Adipose tissue (tissue), 3 donors: ENCODE measurements around the gene ARHGEF17. TPM values are rescaled to one million over a fixed set of nuclear protein-coding genes. Genes with fewer than 3 reads are reported as not detected.

Source experiments
- H3K27ac ChIP-seq: one replicate; pipeline ENCODE4 v1.5.1; 2013; ENCODE audit warnings: low read depth, low read length
- WGBS, 3 donors: extraction: QIAGEN DNeasy Blood & Tissue Kit; methylation state at CpG; one replicate each; pipeline ENCODE4 v1.1.7; 2013; 5-methylcytosine and 5-hydroxymethylcytosine counted together
- polyA plus RNA-seq, 3 donors: library from polyadenylated mRNA; stranded (reverse); fragments of 200-250 nt; gene quantifications; one replicate each; pipeline ENCODE4 v1.2.3, GENCODE V29; 2013
- donor health status: healthy with polysubstance abuse.
- donor health status: Bipolar disorder and iron deficiency.
- donor health status: healthy.

The ARHGEF17 gene
- polyA plus RNA-seq, 3 donors: 11.1 to 35.5 (median 31.2) TPM

DNA sequence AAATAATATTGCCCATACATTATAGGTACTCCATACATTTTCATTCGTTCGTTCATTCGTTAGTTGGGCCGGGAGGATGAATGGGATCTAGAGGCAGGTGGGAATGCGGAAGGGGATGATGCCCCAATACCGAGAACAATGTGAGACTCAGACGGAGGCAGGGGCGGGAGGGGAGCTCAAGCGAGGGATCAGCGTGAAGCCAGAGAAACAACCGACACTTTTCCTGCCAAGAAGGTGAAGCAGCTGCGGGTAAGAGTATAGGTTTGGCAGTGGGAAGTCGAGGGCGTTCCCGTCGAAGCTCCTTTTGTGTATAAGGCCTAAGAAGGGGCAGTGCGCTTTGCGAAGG lies 1.1 kb upstream of the ARHGEF17 start:
- WGBS, 3 donors: 13 to 18% (median 14%) methylated on average over 18 of the region's 18 CpGs
- H3K27ac ChIP-seq: no peak overlapping the region

DNA sequence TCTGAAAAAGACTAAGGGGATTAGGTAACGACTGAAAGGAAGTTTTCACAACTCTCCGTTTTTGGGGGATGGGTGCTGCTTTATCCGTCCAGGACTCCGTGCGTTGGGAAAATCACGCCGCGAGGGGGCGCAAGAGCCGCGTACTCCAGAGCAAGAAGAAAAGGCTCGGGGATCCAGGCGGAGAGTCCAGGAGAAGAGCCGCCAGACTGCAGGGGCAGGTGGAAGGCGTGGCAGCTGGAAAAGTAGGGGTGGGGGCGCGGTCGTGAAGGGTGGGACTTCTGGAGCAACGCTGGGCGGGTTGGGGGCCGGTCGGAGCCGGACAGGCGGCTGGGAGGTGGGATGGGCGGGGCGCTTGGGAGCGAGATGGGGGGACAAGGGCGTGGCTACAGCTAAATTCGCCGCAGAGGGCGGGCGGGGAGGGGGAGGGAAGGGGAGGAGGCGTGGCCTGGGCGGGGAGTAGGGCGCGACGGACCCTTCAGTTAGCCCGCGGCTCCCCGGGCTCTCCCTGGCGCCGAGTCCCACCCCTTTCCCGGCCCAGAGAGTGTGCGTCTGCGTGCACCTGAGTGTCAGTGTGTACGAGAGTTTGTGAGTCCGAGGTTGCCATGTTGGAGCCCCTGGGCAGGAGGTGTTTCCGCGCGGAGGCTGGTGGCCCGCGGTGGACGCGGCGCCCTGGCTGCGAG lies 613 bp upstream of the ARHGEF17 start:
- H3K27ac ChIP-seq: no peak overlapping the region
- 0% methylated on average over 33 to 56 of the region's 56 CpGs for WGBS, 3 donors

DNA sequence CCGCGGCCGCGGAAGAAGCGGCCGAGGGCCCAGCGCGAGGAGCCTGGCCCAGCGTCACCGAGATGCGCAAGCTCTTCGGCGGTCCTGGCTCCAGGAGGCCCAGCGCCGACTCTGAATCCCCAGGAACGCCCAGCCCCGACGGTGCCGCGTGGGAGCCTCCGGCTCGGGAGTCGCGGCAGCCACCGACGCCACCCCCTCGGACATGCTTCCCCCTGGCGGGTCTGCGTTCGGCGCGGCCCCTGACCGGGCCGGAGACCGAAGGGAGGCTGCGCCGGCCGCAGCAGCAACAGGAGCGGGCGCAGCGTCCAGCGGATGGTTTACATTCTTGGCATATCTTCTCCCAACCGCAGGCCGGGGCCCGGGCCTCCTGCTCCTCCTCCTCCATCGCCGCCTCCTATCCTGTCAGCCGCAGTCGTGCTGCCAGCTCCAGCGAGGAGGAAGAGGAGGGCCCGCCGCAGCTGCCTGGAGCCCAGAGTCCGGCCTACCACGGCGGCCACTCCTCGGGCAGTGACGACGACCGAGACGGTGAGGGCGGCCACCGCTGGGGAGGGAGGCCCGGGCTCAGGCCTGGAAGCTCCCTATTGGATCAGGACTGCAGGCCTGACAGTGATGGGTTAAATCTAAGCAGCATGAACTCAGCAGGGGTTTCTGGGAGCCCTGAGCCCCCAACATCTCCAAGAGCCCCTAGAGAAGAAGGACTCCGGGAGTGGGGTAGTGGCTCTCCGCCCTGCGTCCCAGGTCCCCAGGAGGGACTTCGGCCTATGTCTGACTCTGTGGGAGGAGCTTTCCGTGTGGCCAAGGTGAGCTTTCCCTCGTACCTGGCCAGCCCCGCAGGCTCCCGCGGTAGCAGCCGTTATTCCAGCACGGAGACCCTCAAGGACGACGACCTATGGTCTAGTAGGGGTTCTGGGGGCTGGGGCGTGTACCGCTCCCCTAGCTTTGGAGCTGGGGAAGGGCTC lies 1.2 kb downstream of the ARHGEF17 start:
- peak overlapping the region; percentile 88 for H3K27ac ChIP-seq
- 7 to 16% (median 8%) methylated on average over 66 to 78 of the region's 78 CpGs for WGBS, 3 donors

DNA sequence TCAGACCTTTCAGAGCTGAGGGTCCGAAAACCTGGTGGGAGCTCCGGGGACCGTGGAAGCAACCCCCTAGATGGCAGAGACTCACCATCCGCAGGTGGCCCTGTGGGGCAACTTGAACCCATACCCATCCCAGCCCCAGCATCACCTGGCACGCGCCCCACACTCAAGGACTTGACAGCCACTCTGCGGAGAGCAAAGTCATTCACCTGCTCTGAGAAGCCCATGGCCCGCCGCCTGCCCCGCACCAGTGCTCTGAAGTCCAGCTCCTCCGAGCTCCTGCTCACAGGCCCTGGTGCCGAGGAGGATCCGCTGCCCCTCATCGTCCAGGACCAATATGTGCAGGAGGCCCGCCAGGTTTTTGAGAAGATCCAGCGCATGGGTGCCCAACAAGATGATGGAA lies 2.0 kb downstream of the ARHGEF17 start:
- 81 to 90% (median 83%) methylated on average over 16 of the region's 16 CpGs for WGBS, 3 donors
- no peak overlapping the region for H3K27ac ChIP-seq

- 72 to 86% (median 82%) methylated on average over 22 of the region's 22 CpGs for WGBS, 3 donors
- no peak overlapping the region for H3K27ac ChIP-seq
These were observed 2.8 kb downstream of the ARHGEF17 start for GRCh38 chr11:73310661-73311393.

- 66 to 83% (median 80%) methylated on average over 18 of the region's 18 CpGs for WGBS, 3 donors
These were observed 3.4 kb downstream of the ARHGEF17 start for GRCh38 chr11:73311394-73311869.

DNA sequence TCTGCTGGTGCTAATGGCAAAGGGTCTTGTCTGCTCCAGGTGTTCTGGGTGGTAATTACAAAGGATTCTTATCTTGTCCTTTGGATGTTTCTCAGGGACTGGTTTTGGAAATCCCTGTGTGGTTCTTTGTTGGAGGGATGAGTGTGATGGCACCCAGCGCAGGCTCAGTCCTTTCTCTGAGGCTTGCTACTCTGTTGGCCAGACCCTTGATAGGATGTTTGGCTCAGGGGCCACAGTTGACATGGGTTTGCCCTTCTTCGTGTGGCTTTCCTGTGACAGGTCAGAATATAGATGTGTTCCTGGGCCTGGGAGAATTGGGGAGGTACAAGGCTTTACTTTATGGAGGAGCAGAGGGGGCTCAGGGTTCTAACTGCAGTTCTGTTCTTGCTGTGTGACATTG lies 4.0 kb downstream of the ARHGEF17 start:
- WGBS, 3 donors: 57 to 76% (median 66%) methylated on average over 2 of the region's 2 CpGs
- H3K27ac ChIP-seq: no peak overlapping the region

More at GRCh38 chr11:73311394-73311869, 3.4 kb downstream of the ARHGEF17 start:
- no peak overlapping the region for H3K27ac ChIP-seq

GRCh38 chr11:73312851-73313327 lies 4.8 kb downstream of the ARHGEF17 start:
- no peak overlapping the region for H3K27ac ChIP-seq
- WGBS, 3 donors: 62 to 76% (median 73%) methylated on average over 6 of the region's 6 CpGs

- peak overlapping the region; percentile 62 for H3K27ac ChIP-seq
- 20 to 60% (median 58%) methylated on average over 1 of the region's 1 CpG for WGBS, 3 donors
These were observed 5.6 kb downstream of the ARHGEF17 start for GRCh38 chr11:73313652-73314051.

DNA sequence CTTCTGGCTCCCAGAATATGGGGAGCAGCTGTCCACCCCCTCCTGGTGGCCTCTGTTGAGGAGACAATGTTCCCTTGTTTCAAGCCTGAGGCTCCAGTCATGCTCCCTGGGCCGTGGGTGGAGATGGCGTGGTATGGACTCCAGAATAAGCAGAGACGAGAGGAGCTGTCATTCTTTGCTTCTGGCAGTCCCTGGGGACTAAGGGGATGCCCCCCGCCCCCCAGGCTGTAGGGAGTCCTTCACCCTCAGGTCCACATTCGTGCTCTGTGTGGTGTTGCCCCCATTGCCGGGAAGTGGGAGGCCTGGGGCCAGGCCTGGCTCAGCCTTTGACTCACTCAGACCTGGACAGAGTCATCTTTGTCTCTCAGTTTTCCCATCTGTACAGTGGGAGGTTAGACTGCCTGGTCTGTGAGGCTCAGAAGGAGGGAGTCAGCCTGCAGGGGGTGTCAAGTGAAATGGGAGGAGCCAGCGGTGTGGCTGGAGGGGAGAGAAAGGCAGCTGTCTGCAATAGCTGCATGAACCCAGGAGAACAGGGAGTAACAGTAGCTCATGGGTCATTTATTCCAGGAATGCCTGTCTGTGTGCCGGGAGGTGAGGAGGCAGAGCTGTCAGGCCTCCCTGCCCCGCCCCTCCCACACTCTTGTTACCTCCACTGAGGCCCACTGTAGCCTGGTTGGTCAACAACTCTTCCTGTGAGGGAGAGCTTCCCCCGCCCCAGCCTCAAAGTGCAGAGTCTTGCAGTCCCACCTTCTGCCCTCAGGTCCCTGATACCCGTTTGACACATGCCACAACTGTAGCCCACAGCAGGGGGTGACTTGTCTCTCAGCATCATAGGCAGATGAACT lies 6.3 kb downstream of the ARHGEF17 start:
- peak overlapping the region; percentile 62 for H3K27ac ChIP-seq
- 51 to 74% (median 55%) methylated on average over 10 to 11 of the region's 11 CpGs for WGBS, 3 donors

DNA sequence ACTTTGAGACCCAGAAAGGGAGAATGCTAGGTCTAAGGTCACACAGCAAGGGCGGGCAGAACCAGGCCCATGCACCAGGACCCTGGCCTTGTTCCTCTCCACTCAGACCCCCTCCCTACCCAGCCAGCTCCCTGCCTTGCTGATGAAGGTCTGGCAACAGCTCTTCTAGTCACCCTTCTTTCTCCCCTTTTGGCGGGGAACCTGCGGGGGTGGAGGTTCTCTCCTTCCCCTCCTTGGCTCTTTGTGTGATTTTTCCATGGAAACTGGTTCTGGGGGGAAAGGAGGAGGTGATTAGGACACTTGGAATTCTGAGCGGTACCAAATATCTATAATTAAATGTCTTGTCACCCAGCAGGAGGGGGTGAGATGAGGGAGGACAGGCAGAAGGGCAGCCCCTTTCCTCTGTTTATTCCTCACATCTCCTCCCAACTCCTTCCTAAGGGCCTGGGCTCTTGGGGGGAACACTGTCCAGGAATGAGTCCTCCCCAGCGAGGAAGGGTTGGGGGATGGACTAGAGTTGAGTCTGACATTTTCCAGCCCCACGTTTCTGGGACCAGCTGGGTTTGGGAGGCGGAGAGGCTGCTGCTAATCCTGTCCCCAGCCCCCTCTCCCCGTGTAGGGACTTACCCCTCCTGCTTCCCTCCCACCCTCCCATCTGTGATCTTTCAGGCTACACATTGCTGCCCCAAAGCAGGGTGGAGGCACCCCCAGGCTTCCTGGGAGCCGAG lies 7.4 kb downstream of the ARHGEF17 start:
- WGBS, 3 donors: 62 to 76% (median 71%) methylated on average over 9 of the region's 9 CpGs
- H3K27ac ChIP-seq: no peak overlapping the region

DNA sequence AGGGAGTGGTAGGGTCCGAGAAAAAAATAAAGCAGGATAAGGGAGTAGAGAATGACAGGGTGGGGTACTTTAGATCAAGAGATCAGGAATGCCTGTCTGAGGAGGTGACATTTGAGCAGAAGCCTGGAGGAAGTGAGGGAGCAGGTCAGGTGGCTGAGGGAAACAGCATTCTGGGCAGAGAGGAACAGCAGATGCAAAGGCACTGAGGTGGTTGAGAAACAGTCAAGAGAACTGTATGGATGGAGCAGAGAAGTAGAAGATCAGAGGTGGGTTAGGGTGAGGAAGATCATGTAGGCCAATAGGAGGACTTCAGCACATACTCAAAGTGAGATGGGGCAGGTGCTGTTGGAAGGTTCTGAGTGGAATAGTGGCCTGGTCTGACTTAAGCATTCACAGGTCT lies 8.3 kb downstream of the ARHGEF17 start:
- 68 to 94% (median 79%) methylated on average over 1 of the region's 1 CpG for WGBS, 3 donors
- no peak overlapping the region for H3K27ac ChIP-seq

GRCh38 chr11:73317373-73317772 lies 9.3 kb downstream of the ARHGEF17 start:
- no peak overlapping the region for H3K27ac ChIP-seq
- WGBS, 3 donors: 57 to 78% (median 71%) methylated on average over 4 of the region's 4 CpGs

- 69 to 82% (median 82%) methylated on average over 3 of the region's 3 CpGs for WGBS, 3 donors
- H3K27ac ChIP-seq: no peak overlapping the region
These were observed 9.7 kb downstream of the ARHGEF17 start for GRCh38 chr11:73317803-73318202.

DNA sequence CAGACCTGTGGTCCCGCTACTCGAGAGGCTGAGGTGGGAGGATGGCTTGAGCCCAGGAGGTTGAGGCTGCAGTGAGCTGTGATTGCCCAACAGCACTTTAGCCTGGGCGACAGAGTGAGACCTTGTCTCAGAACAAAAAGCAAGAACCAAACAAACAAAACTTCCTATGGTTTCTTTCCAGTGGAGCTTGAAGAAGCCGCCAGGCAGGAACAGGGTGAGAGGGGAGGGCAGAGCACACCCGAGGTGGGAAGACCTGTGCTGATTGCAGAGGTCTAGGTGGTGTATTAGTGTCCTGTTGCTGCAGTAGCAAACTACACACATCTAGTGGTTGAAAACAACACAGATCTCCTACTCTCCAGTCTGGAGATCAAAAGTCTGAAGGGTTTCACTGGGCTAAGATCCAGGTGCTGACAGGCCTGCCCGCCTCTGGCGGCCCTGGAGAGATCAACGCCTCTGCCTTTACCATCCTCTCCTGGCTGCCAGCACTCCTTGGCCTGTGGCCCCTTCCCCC lies 10.5 kb downstream of the ARHGEF17 start:
- H3K27ac ChIP-seq: no peak overlapping the region
- 62 to 78% (median 73%) methylated on average over 8 of the region's 8 CpGs for WGBS, 3 donors

- WGBS, 3 donors: 47 to 69% (median 55%) methylated on average over 10 of the region's 10 CpGs
- H3K27ac ChIP-seq: no peak overlapping the region
These were observed 12.9 kb downstream of the ARHGEF17 start for GRCh38 chr11:73320763-73321603.
